Measurements from ENCODE around the gene RFK. TPM values are rescaled to one million over a fixed set of nuclear protein-coding genes. Genes with fewer than 3 reads are reported as not detected.

Gene RFK
- total RNA-seq, 1 experiment from 2014 or later, result 33.2 TPM

DNA sequence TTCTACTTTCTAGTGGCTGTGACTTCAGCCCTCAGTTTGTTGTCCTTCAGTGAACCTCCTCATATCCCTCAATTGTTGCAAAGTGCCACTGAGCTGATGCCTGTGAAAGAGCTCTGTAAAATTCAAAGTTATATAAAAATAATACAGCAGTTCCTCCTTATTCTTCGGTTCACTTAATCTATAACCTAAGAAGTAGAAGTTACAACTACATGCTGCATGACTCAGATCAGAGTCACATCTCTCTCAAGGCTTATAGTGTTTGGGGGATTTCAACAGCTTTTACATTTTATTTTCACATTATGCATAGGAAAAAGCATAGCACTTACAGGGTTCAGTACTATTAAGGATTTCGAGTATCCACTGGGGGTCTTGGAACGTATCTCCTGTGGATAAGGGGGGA, 39.6 kb upstream of the RFK start:
- H3K9me3 ChIP-seq (ENCODE audit: control insufficient read depth, insufficient read depth, low read depth, low read length), result no peaks in the 10 kb centered on the region
- no peaks in the 10 kb centered on the region for H3K4me1 ChIP-seq (ENCODE audit: control insufficient read depth, insufficient read depth, low read length)
- no peak for DNase-seq (ENCODE audit: low read depth, low spot score)
- intact Hi-C loops (cut with micrococcal nuclease; ENCODE audit: unreplicated experiment), result no loop called here
- CTCF ChIA-PET, result no interaction called here
- in situ Hi-C loops (cut with HindIII; ENCODE audit: low pct_unique_long_range_greater_than_20kb, low sequenced_read_pairs), result no loop called here
- no peak overlapping the region for H3K27ac ChIP-seq (ENCODE audit: low read length)
- POLR2A ChIA-PET, result no interaction called here
- TF ChIP-seq TCF7L2 (IDR thresholded peaks at IDR 0.05; ENCODE audit: low read depth, low read length) (no peak), SIN3A (IDR thresholded peaks at IDR 0.05; ENCODE audit: borderline replicate concordance, insufficient read depth, low read depth, low read length) (no peak), POLR2AphosphoS5 (IDR thresholded peaks at IDR 0.05; ENCODE audit: low read depth, low read length) (no peak)
- TF ChIP-seq, protein P1, sequence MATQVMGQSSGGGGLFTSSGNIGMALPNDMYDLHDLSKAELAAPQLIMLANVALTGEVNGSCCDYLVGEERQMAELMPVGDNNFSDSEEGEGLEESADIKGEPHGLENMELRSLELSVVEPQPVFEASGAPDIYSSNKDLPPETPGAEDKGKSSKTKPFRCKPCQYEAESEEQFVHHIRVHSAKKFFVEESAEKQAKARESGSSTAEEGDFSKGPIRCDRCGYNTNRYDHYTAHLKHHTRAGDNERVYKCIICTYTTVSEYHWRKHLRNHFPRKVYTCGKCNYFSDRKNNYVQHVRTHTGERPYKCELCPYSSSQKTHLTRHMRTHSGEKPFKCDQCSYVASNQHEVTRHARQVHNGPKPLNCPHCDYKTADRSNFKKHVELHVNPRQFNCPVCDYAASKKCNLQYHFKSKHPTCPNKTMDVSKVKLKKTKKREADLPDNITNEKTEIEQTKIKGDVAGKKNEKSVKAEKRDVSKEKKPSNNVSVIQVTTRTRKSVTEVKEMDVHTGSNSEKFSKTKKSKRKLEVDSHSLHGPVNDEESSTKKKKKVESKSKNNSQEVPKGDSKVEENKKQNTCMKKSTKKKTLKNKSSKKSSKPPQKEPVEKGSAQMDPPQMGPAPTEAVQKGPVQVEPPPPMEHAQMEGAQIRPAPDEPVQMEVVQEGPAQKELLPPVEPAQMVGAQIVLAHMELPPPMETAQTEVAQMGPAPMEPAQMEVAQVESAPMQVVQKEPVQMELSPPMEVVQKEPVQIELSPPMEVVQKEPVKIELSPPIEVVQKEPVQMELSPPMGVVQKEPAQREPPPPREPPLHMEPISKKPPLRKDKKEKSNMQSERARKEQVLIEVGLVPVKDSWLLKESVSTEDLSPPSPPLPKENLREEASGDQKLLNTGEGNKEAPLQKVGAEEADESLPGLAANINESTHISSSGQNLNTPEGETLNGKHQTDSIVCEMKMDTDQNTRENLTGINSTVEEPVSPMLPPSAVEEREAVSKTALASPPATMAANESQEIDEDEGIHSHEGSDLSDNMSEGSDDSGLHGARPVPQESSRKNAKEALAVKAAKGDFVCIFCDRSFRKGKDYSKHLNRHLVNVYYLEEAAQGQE (IDR thresholded peaks at IDR 0.05; ENCODE audit: insufficient read depth in 1 of 2, low read depth in 2 of 2, low read length in 1 of 2), result no peak
- TF ChIP-seq, protein P2, sequence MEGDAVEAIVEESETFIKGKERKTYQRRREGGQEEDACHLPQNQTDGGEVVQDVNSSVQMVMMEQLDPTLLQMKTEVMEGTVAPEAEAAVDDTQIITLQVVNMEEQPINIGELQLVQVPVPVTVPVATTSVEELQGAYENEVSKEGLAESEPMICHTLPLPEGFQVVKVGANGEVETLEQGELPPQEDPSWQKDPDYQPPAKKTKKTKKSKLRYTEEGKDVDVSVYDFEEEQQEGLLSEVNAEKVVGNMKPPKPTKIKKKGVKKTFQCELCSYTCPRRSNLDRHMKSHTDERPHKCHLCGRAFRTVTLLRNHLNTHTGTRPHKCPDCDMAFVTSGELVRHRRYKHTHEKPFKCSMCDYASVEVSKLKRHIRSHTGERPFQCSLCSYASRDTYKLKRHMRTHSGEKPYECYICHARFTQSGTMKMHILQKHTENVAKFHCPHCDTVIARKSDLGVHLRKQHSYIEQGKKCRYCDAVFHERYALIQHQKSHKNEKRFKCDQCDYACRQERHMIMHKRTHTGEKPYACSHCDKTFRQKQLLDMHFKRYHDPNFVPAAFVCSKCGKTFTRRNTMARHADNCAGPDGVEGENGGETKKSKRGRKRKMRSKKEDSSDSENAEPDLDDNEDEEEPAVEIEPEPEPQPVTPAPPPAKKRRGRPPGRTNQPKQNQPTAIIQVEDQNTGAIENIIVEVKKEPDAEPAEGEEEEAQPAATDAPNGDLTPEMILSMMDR (IDR thresholded peaks at IDR 0.05), result no peak
- BruUV-seq (replicated peaks), result no TSS peak
- no peaks in the 10 kb centered on the region for H3K36me3 ChIP-seq (ENCODE audit: control insufficient read depth, insufficient read depth, low read length)
- no peak for ATAC-seq
- no peak overlapping the region for H3K4me3 ChIP-seq (ENCODE audit: low read depth in 2 of 2, low read length in 2 of 2)
- H3K27me3 ChIP-seq (ENCODE audit: control insufficient read depth, insufficient read depth, low read length), result no peaks in the 10 kb centered on the region

DNA sequence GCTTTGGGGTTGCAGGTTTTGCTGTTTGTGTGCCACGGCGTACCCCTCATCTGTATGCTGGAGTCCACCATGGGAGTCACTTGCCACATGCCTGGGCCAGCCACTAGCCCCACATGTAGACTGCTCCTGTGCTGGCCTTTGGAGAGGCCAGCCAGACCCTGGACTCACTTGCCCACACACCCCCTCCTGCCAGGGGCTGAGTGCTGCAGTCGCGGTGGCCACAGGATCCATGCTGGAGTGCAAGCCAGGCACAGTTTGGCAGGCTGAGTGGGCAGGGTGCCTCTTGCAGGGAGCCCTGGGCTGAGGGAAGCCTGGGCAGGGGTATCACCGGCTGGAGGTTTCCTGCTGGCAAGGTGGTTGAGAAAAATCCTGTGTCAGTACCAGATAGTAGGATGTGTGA, 39.2 kb upstream of the RFK start:
- ChIA-PET POLR2A (no interaction called here), CTCF (no interaction called here)
- no peaks in the 10 kb centered on the region for H3K36me3 ChIP-seq (ENCODE audit: control insufficient read depth, insufficient read depth, low read length)
- no peaks in the 10 kb centered on the region for H3K4me1 ChIP-seq (ENCODE audit: control insufficient read depth, insufficient read depth, low read length)
- in situ Hi-C loops (cut with HindIII; ENCODE audit: low pct_unique_long_range_greater_than_20kb, low sequenced_read_pairs), result no loop called here
- H3K27ac ChIP-seq (ENCODE audit: low read length), result no peak overlapping the region
- intact Hi-C loops (cut with micrococcal nuclease; ENCODE audit: unreplicated experiment), result no loop called here
- no TSS peak for BruUV-seq (replicated peaks)
- TF ChIP-seq SIN3A (IDR thresholded peaks at IDR 0.05; ENCODE audit: borderline replicate concordance, insufficient read depth, low read depth, low read length) (no peak), TCF7L2 (IDR thresholded peaks at IDR 0.05; ENCODE audit: low read depth, low read length) (no peak), POLR2AphosphoS5 (IDR thresholded peaks at IDR 0.05; ENCODE audit: low read depth, low read length) (no peak)
- TF ChIP-seq, protein P1 (IDR thresholded peaks at IDR 0.05; ENCODE audit: insufficient read depth in 1 of 2, low read depth in 2 of 2, low read length in 1 of 2), result no peak
- TF ChIP-seq, protein P2 (IDR thresholded peaks at IDR 0.05), result no peak
- ATAC-seq (no peak), DNase-seq (ENCODE audit: low read depth, low spot score) (no peak)
- H3K27me3 ChIP-seq (ENCODE audit: control insufficient read depth, insufficient read depth, low read length), result no peaks in the 10 kb centered on the region
- H3K4me3 ChIP-seq (ENCODE audit: low read depth in 2 of 2, low read length in 2 of 2), result no peak overlapping the region
- H3K9me3 ChIP-seq (ENCODE audit: control insufficient read depth, insufficient read depth, low read depth, low read length), result no peaks in the 10 kb centered on the region
